H1 (cell line): ENCODE data around the gene MYL6B. TPM values are rescaled to one million over a fixed set of nuclear protein-coding genes. Genes with fewer than 3 reads are reported as not detected.
A peak's percentile ranks its signal among the peaks of the same experiment; 100 is the strongest.

Source experiments
- CTCF ChIA-PET: fragments of 300-600 bp; sonication (Branson Sonifier 250); formaldehyde crosslinking; loops from one replicate; lab custom pipeline; 2021; ENCODE audit not compliant: partially characterized antibody; lab: Charles Lee
- POLR2A ChIA-PET: fragments of 300-600 bp; sonication (Branson Sonifier 250); formaldehyde crosslinking; loops from one replicate; lab custom pipeline; 2021; ENCODE audit warnings: inconsistent platforms; ENCODE audit not compliant: partially characterized antibody; lab: Charles Lee
- DNase-seq, 2 experiments: peaks; one replicate each; pipeline versions ENCODE4 v3.0.0 to v3.0.0-alpha.2; 2010 to 2022; ENCODE audit warnings: low spot score in 2 of 2, low read depth in 1 of 2, mixed read lengths in 1 of 2
- FAIRE-seq: peaks from 2 replicates; lab custom pipeline; 2011; peaks lifted over from hg19 to GRCh38; lab: Jason Lieb, UNC
- H2AFZ ChIP-seq: 2 replicates; pipeline ENCODE4 v1.8.1; 2012; ENCODE audit warnings: low read length, inconsistent platforms
- H2AK5ac ChIP-seq: 2 replicates; pipeline ENCODE4 v1.6.1; 2013; ENCODE audit warnings: low read depth, low read length
- H2BK120ac ChIP-seq: replicated peaks from 2 replicates; pipeline ENCODE3; 2013; ENCODE audit warnings: low read depth, low read length, inconsistent platforms
- H2BK12ac ChIP-seq: 2 replicates; pipeline ENCODE4 v1.6.1; 2013; ENCODE audit warnings: low read depth, low read length
- H2BK15ac ChIP-seq: 2 replicates; pipeline ENCODE4 v1.6.1; 2013; ENCODE audit warnings: low read length
- H2BK20ac ChIP-seq: 2 replicates; pipeline ENCODE4 v1.6.1; 2013; ENCODE audit warnings: low read length
- H2BK5ac ChIP-seq: 2 replicates; pipeline ENCODE4 v1.6.1; 2013; ENCODE audit warnings: low read depth, low read length
- H3K14ac ChIP-seq: 2 replicates; pipeline ENCODE4 v1.6.1; 2013; ENCODE audit warnings: inconsistent platforms; ENCODE audit not compliant: insufficient read length
- H3K18ac ChIP-seq: 2 replicates; pipeline ENCODE4 v1.6.1; 2013; ENCODE audit warnings: low read length; ENCODE audit errors: extremely low read depth
- H3K23ac ChIP-seq: 2 replicates; pipeline ENCODE4 v1.6.1; 2013; ENCODE audit warnings: inconsistent platforms; ENCODE audit not compliant: insufficient read length
- H3K23me2 ChIP-seq: 2 replicates; pipeline ENCODE4 v1.6.1; 2013; ENCODE audit warnings: low read depth, low read length
- H3K27ac ChIP-seq: 2 replicates; pipeline ENCODE4 v1.6.1; 2011; ENCODE audit warnings: low read depth, low read length, inconsistent platforms
- H3K27me3 ChIP-seq, 4 experiments: replicated peaks in 1 of 4; 1 replicate in 1 of 4; 2 replicates in 3 of 4; pipeline versions ENCODE4 v1.6.1 to v1.8.1; 2011 to 2013; ENCODE audit warnings: low read length in 3 of 4, mild to moderate bottlenecking in 3 of 4, inconsistent platforms in 2 of 4, mixed read lengths in 2 of 4, moderate library complexity in 1 of 4; ENCODE audit not compliant: control insufficient read depth in 3 of 4, insufficient read depth in 3 of 4; ENCODE audit errors: extremely low read depth in 1 of 4
- H3K36me3 ChIP-seq, 4 experiments: 2 replicates each; pipeline versions ENCODE4 v1.6.1 to v1.8.1; 2011 to 2013; ENCODE audit warnings: mild to moderate bottlenecking in 4 of 4, low read length in 3 of 4, moderate library complexity in 2 of 4, control low read depth in 1 of 4, inconsistent platforms in 1 of 4; ENCODE audit not compliant: insufficient read depth in 4 of 4, control insufficient read depth in 2 of 4
- H3K4ac ChIP-seq: replicated peaks from 2 replicates; pipeline ENCODE3; 2013; ENCODE audit warnings: low read length, low read depth, mixed read lengths, inconsistent platforms; ENCODE audit not compliant: insufficient read length
- H3K4me1 ChIP-seq, 4 experiments: replicated peaks in 1 of 4; 1 replicate in 1 of 4; 2 replicates in 3 of 4; pipeline versions ENCODE4 v1.6.1 to v1.8.1; 2011 to 2013; ENCODE audit warnings: low read length in 3 of 4, inconsistent platforms in 2 of 4, mixed read lengths in 1 of 4; ENCODE audit not compliant: insufficient read depth in 4 of 4, control insufficient read depth in 3 of 4
- H3K4me2 ChIP-seq, 2 experiments: 2 replicates each; pipeline versions ENCODE4 v1.6.1 to v1.8.1; 2011 to 2013; ENCODE audit warnings: low read depth in 2 of 2, low read length in 2 of 2, control low read depth in 1 of 2, inconsistent platforms in 1 of 2, mild to moderate bottlenecking in 1 of 2; ENCODE audit not compliant: insufficient read depth in 1 of 2
- H3K4me3 ChIP-seq, 4 experiments: fragments of 200-600, 300-600 bp in 1 of 4; sonication (generic), shearing (Covaris generic), sonication (Bioruptor Twin) in 1 of 4; 2 replicates each; pipeline versions ENCODE4 v1.5.1 to v1.8.1; 2011 to 2016; ENCODE audit warnings: low read length in 4 of 4, low read depth in 3 of 4, control low read depth in 2 of 4, inconsistent platforms in 2 of 4, mild to moderate bottlenecking in 2 of 4, mixed read lengths in 1 of 4, moderate library complexity in 1 of 4; ENCODE audit not compliant: insufficient read depth in 2 of 4; ENCODE audit errors: extremely low read depth in 1 of 4
- H3K56ac ChIP-seq: replicated peaks from 2 replicates; pipeline ENCODE3; 2013; ENCODE audit warnings: low read depth, mild to moderate bottlenecking, mixed read lengths, low read length, inconsistent platforms; ENCODE audit not compliant: insufficient read length
- H3K79me1 ChIP-seq: 2 replicates; pipeline ENCODE4 v1.6.1; 2013; ENCODE audit warnings: low read depth, low read length, control low read depth
- H3K79me2 ChIP-seq, 2 experiments: 2 replicates each; pipeline versions ENCODE4 v1.6.1 to v1.8.1; 2012 to 2013; ENCODE audit warnings: low read length in 2 of 2, mild to moderate bottlenecking in 2 of 2, inconsistent platforms in 1 of 2; ENCODE audit not compliant: insufficient read depth in 2 of 2, control insufficient read depth in 1 of 2
- H3K9ac ChIP-seq, 4 experiments: replicated peaks in 1 of 4; 1 replicate in 1 of 4; 2 replicates in 3 of 4; pipeline versions ENCODE4 v1.6.1 to v1.8.1; 2011 to 2013; ENCODE audit warnings: low read depth in 3 of 4, low read length in 3 of 4, control low read depth in 2 of 4, mild to moderate bottlenecking in 2 of 4, moderate library complexity in 2 of 4, inconsistent platforms in 1 of 4; ENCODE audit errors: extremely low read depth in 1 of 4
- H3K9me3 ChIP-seq, 2 experiments: 2 replicates each; pipeline versions ENCODE4 v1.6.1 to v1.8.1; 2012 to 2013; ENCODE audit warnings: mild to moderate bottlenecking in 2 of 2, moderate library complexity in 2 of 2, control low read depth in 1 of 2, inconsistent platforms in 1 of 2, low read depth in 1 of 2, low read length in 1 of 2, mixed read lengths in 1 of 2; ENCODE audit not compliant: insufficient read depth in 2 of 2
- H4K20me1 ChIP-seq, 2 experiments: replicated peaks in 1 of 2; 2 replicates each; pipeline versions ENCODE3 to v1.8.1; 2011 to 2013; ENCODE audit warnings: inconsistent platforms in 2 of 2, low read length in 2 of 2, mild to moderate bottlenecking in 1 of 2; ENCODE audit not compliant: insufficient read depth in 2 of 2, control insufficient read depth in 1 of 2
- H4K5ac ChIP-seq: 2 replicates; pipeline ENCODE4 v1.6.1; 2013; ENCODE audit warnings: low read length, low read depth, mixed read lengths, inconsistent platforms; ENCODE audit not compliant: insufficient read length
- H4K8ac ChIP-seq: 2 replicates; pipeline ENCODE4 v1.8.0; 2013; ENCODE audit warnings: mild to moderate bottlenecking, moderate library complexity, low read length, inconsistent platforms; ENCODE audit not compliant: insufficient read depth; ENCODE audit errors: extremely low read depth
- H4K91ac ChIP-seq: replicated peaks from 2 replicates; pipeline ENCODE3; 2013; ENCODE audit warnings: low read length, mixed read lengths, inconsistent platforms; ENCODE audit not compliant: insufficient read length
- ASH2L ChIP-seq: fragments of 200-600, 300-600 bp; sonication (generic); IDR thresholded peaks from one replicate; pipeline ENCODE4 v1.7.1; 2017; ENCODE audit warnings: low read length
- JUN ChIP-seq: IDR thresholded peaks from 2 replicates; pipeline ENCODE4 v1.6.1; 2011; ENCODE audit warnings: low read depth, mild to moderate bottlenecking, improper control_type of control experiment, low read length
- POLR2A ChIP-seq, 2 experiments: IDR thresholded peaks; 1 replicate in 1 of 2; 2 replicates in 1 of 2; pipeline ENCODE4 v1.6.1; 2011; ENCODE audit warnings: low read depth in 2 of 2, low read length in 2 of 2, mild to moderate bottlenecking in 2 of 2; ENCODE audit errors: control extremely low read depth in 1 of 2
- SAP30 ChIP-seq: fragments of 300-600 bp; sonication (generic); IDR thresholded peaks from 2 replicates; pipeline ENCODE4 v1.7.1; 2012; ENCODE audit warnings: low read length, moderate library complexity, mild to moderate bottlenecking, inconsistent platforms; ENCODE audit not compliant: insufficient read depth, insufficient replicate concordance
- SIN3A ChIP-seq, 2 experiments: IDR thresholded peaks in 1 of 2; conservative IDR thresholded peaks in 1 of 2; 2 replicates each; pipeline ENCODE4 v1.6.1; 2011 to 2012; ENCODE audit warnings: low read length in 2 of 2, improper control_type of control experiment in 1 of 2, low read depth in 1 of 2, mild to moderate bottlenecking in 1 of 2
- TBP ChIP-seq: IDR thresholded peaks from 2 replicates; pipeline ENCODE4 v1.6.1; 2011; ENCODE audit warnings: low read depth, low read length, improper control_type of control experiment
- USF2 ChIP-seq: IDR thresholded peaks from 2 replicates; pipeline ENCODE4 v1.6.1; 2011; ENCODE audit warnings: low read length, improper control_type of control experiment
- WGBS, 2 experiments: shearing (Covaris generic) in 1 of 2; methylation state at CpG; one replicate each; pipeline versions ENCODE4 v1.1.6 to v1.1.7; 2013 to 2015; ENCODE audit warnings: low lambda C conversion rate in 2 of 2, mixed read lengths in 2 of 2, inconsistent platforms in 1 of 2, low coverage in 1 of 2, missing lambda C conversion rate in 1 of 2; ENCODE audit not compliant: insufficient replicate concordance in 2 of 2, insufficient coverage in 1 of 2, insufficient read length in 1 of 2; ENCODE audit errors: extremely low coverage in 1 of 2, missing lambda C conversion rate in 1 of 2; 5-methylcytosine and 5-hydroxymethylcytosine counted together
- polyA plus RNA-seq, 7 experiments: library from polyadenylated mRNA; depleted of rRNA in 3 of 7; stranded (reverse) in 5 of 7; unstranded in 2 of 7; fragments of >200 nt in 5 of 7; fragments of 200-250 nt in 2 of 7; gene quantifications; 1 replicate in 5 of 7; 2 replicates in 1 of 7; 4 replicates in 1 of 7; pipeline versions ENCODE4 v1.2.1 to v1.2.3, GENCODE V29; 2011 to 2013; ENCODE audit warnings: missing spikeins in 2 of 7, mixed read lengths in 2 of 7
- total RNA-seq: library from RNA; stranded (reverse); fragmentation: NEBNext Ultra II Directional; extraction: Animal tissue kit (Norgen Biotek cat#: 25700); gene quantifications from 2 replicates; pipeline ENCODE4 v1.2.1, GENCODE V29; 2021
- TF ChIP-seq, protein P1 (sequence below): IDR thresholded peaks from 2 replicates; pipeline ENCODE4 v1.6.1; 2012; ENCODE audit warnings: inconsistent platforms

MYL6B gene
- total and polyA plus RNA-seq, 2 of the 8 experiments (the other 6 are each of a cell fraction or from before 2014, with no cell fraction given): 163 to 202 TPM

DNA sequence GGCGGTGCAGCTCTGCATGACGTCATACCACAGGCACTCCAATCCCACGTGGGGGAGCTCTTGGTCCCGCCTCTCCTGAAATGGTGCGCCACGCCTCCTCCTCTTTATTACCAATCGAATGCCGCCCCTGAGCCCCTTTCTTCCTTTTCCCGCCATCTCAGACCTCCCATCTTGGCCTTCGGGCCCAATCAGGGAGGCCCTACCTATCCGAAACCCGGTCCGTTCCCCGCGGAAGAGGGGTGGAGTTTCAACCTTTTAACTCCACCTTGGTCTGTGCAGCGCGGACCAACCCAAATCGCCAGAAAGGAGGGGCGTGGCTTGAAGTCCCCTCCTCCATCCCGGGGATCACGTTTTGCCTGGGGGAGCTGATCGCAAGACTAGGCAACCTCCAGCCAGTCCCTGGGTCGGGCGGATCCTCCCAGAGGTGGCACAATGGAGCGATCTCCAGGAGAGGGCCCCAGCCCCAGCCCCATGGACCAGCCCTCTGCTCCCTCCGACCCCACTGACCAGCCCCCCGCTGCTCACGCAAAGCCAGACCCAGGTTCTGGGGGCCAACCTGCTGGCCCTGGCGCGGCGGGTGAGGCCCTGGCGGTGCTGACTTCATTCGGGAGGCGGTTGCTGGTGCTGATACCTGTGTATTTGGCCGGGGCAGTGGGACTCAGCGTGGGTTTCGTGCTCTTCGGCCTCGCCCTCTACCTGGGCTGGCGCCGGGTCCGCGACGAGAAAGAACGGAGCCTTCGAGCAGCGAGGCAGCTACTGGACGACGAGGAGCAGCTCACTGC lies 24.3 kb upstream of the MYL6B start, which contains the start of gene ESYT1:
Gene ESYT1, plus strand, starts transcription at position 380 of the 782 bp plus-strand sequence. Its CDS starts 53 bp downstream, at position 433.
- Histone ChIP-seq H3K79me1 (no peaks in the 10 kb centered on the region), H2AFZ (peak within 1 kb of the TSS; percentile 3; the same call in 1 of the 2 replicates), H3K36me3 (peaks cover 11 to 27% (median 22%) of the 10 kb centered on the region in 4 experiments), H4K5ac (peak within 1 kb of the TSS; percentile 72), H3K27ac (peak within 1 kb of the TSS; percentile 88), H3K4me3 (peak within 1 kb of the TSS; percentile 79 to 95 (median 90)), H4K8ac (peak within 1 kb of the TSS; percentile 96), H3K56ac (peak within 1 kb of the TSS; percentile 63), H2AK5ac (peak within 1 kb of the TSS; percentile 89; the same call in 1 of the 2 replicates), H2BK5ac (peak within 1 kb of the TSS; percentile 90), H3K14ac (peak within 1 kb of the TSS; percentile 20), H3K23ac (no peak within 1 kb of the TSS), H4K91ac (peak within 1 kb of the TSS; percentile 48), H2BK15ac (peak within 1 kb of the TSS; percentile 93), H3K18ac (peak within 1 kb of the TSS; percentile 85; the same call in 1 of the 2 replicates), H2BK20ac (no peak within 1 kb of the TSS), H2BK12ac (peak within 1 kb of the TSS; percentile 69; the same call in 1 of the 2 replicates), H3K79me2 (peaks cover 0 to 10% of the 10 kb centered on the region in 2 experiments; a peak in 1 of 4 replicates), H2BK120ac (no peak within 1 kb of the TSS), H4K20me1 (peaks cover 0 to 2% of the 10 kb centered on the region in 2 experiments), H3K4ac (peak within 1 kb of the TSS; percentile 66), H3K9me3 (no peaks in the 10 kb centered on the region; a peak in 1 of 4 replicates), H3K4me1 (peaks cover 0 to 13% (median 5%) of the 10 kb centered on the region in 4 experiments; a peak in 5 of 7 replicates), H3K4me2 (peak within 1 kb of the TSS; percentile 96 to 98), H3K9ac (peak within 1 kb of the TSS; percentile 92 to 93 (median 92)), H3K23me2 (peaks cover 12% of the 10 kb centered on the region), H3K27me3 (no peaks in the 10 kb centered on the region)
- CTCF ChIA-PET: interaction anchor here (0.5 to 5.4 kb wide), 17 partner anchors 9 to 1326 kb away, joined by 3 to 46 read pairs (median 5); partner anchors contain the start of genes RNF41, SMARCC2 and ZC3H10
- POLR2A ChIA-PET: interaction anchor here (0.5 to 5.3 kb wide), 18 partner anchors 8 to 138 kb away, joined by 3 to 161 read pairs (median 5); partner anchors contain the start of genes COQ10A, ERBB3, MYL6B and PA2G4
- whole genome bisulfite sequencing, 2 experiments: 2% methylated on average over 46 of the region's 49 CpGs; no CpG with 5 or more reads in 1 of the 2 experiments
- peak; percentile 97 to 100 for DNase-seq
- FAIRE-seq: peak; percentile 60
- TF ChIP-seq TBP (peak; percentile 83), ASH2L (no peak), JUN (peak; percentile 92), SAP30 (no peak), USF2 (peak; percentile 63; the same call in 1 of the 2 replicates), SIN3A (conservative IDR thresholded peaks at IDR 0.05 in 1 of 2, IDR thresholded peaks at IDR 0.05 in 1 of 2; ENCODE audit: low read depth in 1 of 2, low read length in 2 of 2) (peak in 1 of 2 experiments; percentile 88; a peak in 1 of 4 replicates), POLR2A (IDR thresholded peaks at IDR 0.05; ENCODE audit: control extremely low read depth in 1 of 2, low read depth in 2 of 2, low read length in 2 of 2) (peak; percentile 93 to 96)
- TF ChIP-seq, protein P1, sequence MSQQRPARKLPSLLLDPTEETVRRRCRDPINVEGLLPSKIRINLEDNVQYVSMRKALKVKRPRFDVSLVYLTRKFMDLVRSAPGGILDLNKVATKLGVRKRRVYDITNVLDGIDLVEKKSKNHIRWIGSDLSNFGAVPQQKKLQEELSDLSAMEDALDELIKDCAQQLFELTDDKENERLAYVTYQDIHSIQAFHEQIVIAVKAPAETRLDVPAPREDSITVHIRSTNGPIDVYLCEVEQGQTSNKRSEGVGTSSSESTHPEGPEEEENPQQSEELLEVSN: peak; percentile 65
